Measurements from ENCODE around the gene TUBA1B.
A peak's percentile ranks its signal among the peaks of the same experiment; 100 is the strongest.
"Not testable (repeated sequence)": the region's sequence is repeated elsewhere in the genome, so short reads cannot be mapped to it uniquely, and the experiment has no call there.

Gene TUBA1B

GRCh38 chr12:49129332-49130150, 1.7 kb downstream of the TUBA1B start:
- peak overlapping the region; percentile 99 for H3K9ac ChIP-seq (ENCODE audit: low read depth in 1 of 2, low read length in 2 of 2)
- H3K36me3 ChIP-seq (ENCODE audit: control insufficient read depth in 1 of 2, insufficient read depth in 2 of 2, low read length in 2 of 2), result peaks cover 17 to 24% of the 10 kb centered on the region in 2 donors
- H3K9me3 ChIP-seq (ENCODE audit: control insufficient read depth in 1 of 2, low read length in 2 of 2), result no peaks in the 10 kb centered on the region
- no peaks in the 10 kb centered on the region for H3K27me3 ChIP-seq (ENCODE audit: control insufficient read depth in 1 of 2, insufficient read depth in 2 of 2, low read length in 2 of 2)
- H3K4me1 ChIP-seq (ENCODE audit: control insufficient read depth in 1 of 2, insufficient read depth in 2 of 2, low read length in 2 of 2), result peaks cover 15 to 22% of the 10 kb centered on the region in 2 donors
- H3K4me3 ChIP-seq (ENCODE audit: low read depth in 1 of 2, low read length in 2 of 2), result peak overlapping the region; percentile 78 to 97
- H3K27ac ChIP-seq (ENCODE audit: low read depth, low read length), result peak overlapping the region; percentile 99

GRCh38 chr12:49127971-49128370, 3.2 kb downstream of the TUBA1B start:
- not testable (repeated sequence) for H3K9me3 ChIP-seq (ENCODE audit: control insufficient read depth in 1 of 2, low read length in 2 of 2); H3K27me3 ChIP-seq (ENCODE audit: control insufficient read depth in 1 of 2, insufficient read depth in 2 of 2, low read length in 2 of 2); H3K27ac ChIP-seq (ENCODE audit: low read depth, low read length); H3K4me3 ChIP-seq (ENCODE audit: low read depth in 1 of 2, low read length in 2 of 2); H3K9ac ChIP-seq (ENCODE audit: low read depth in 1 of 2, low read length in 2 of 2)
- H3K36me3 ChIP-seq (ENCODE audit: control insufficient read depth in 1 of 2, insufficient read depth in 2 of 2, low read length in 2 of 2), result peaks cover 17 to 24% of the 10 kb centered on the region in 2 donors
- H3K4me1 ChIP-seq (ENCODE audit: control insufficient read depth in 1 of 2, insufficient read depth in 2 of 2, low read length in 2 of 2), result peaks cover 15 to 19% of the 10 kb centered on the region in 2 donors

GRCh38 chr12:49126852-49127763, 4.1 kb downstream of the TUBA1B start:
- no peak overlapping the region for H3K27ac ChIP-seq (ENCODE audit: low read depth, low read length)
- no peaks in the 10 kb centered on the region for H3K27me3 ChIP-seq (ENCODE audit: control insufficient read depth in 1 of 2, insufficient read depth in 2 of 2, low read length in 2 of 2)
- no peak overlapping the region for H3K4me3 ChIP-seq (ENCODE audit: low read depth in 1 of 2, low read length in 2 of 2)
- H3K9me3 ChIP-seq (ENCODE audit: control insufficient read depth in 1 of 2, low read length in 2 of 2), result no peaks in the 10 kb centered on the region
- H3K9ac ChIP-seq (ENCODE audit: low read depth in 1 of 2, low read length in 2 of 2), result no peak overlapping the region
- peaks cover 13 to 15% of the 10 kb centered on the region in 2 donors for H3K4me1 ChIP-seq (ENCODE audit: control insufficient read depth in 1 of 2, insufficient read depth in 2 of 2, low read length in 2 of 2)
- peaks cover 17 to 24% of the 10 kb centered on the region in 2 donors for H3K36me3 ChIP-seq (ENCODE audit: control insufficient read depth in 1 of 2, insufficient read depth in 2 of 2, low read length in 2 of 2)

GRCh38 chr12:49121047-49121696, 10.0 kb downstream of the TUBA1B start:
- no peak overlapping the region for H3K4me3 ChIP-seq (ENCODE audit: low read depth in 1 of 2, low read length in 2 of 2)
- H3K36me3 ChIP-seq (ENCODE audit: control insufficient read depth in 1 of 2, insufficient read depth in 2 of 2, low read length in 2 of 2), result no peaks in the 10 kb centered on the region
- no peaks in the 10 kb centered on the region for H3K9me3 ChIP-seq (ENCODE audit: control insufficient read depth in 1 of 2, low read length in 2 of 2)
- H3K9ac ChIP-seq (ENCODE audit: low read depth in 1 of 2, low read length in 2 of 2), result no peak overlapping the region
- no peaks in the 10 kb centered on the region for H3K27me3 ChIP-seq (ENCODE audit: control insufficient read depth in 1 of 2, insufficient read depth in 2 of 2, low read length in 2 of 2)
- H3K27ac ChIP-seq (ENCODE audit: low read depth, low read length), result no peak overlapping the region
- no peaks in the 10 kb centered on the region for H3K4me1 ChIP-seq (ENCODE audit: control insufficient read depth in 1 of 2, insufficient read depth in 2 of 2, low read length in 2 of 2)

- Histone ChIP-seq H3K9ac (ENCODE audit: low read depth in 1 of 2, low read length in 2 of 2) (peak overlapping the region in 1 of 2 donors; percentile 89), H3K4me3 (ENCODE audit: low read depth in 1 of 2, low read length in 2 of 2) (peak overlapping the region; percentile 80 to 85), H3K27ac (ENCODE audit: low read depth, low read length) (no peak overlapping the region), H3K4me1 (ENCODE audit: control insufficient read depth in 1 of 2, insufficient read depth in 2 of 2, low read length in 2 of 2) (peaks cover 17 to 23% of the 10 kb centered on the region in 2 donors), H3K9me3 (ENCODE audit: control insufficient read depth in 1 of 2, low read length in 2 of 2) (no peaks in the 10 kb centered on the region), H3K36me3 (ENCODE audit: control insufficient read depth in 1 of 2, insufficient read depth in 2 of 2, low read length in 2 of 2) (peaks cover 0 to 8% of the 10 kb centered on the region in 2 donors), H3K27me3 (ENCODE audit: control insufficient read depth in 1 of 2, insufficient read depth in 2 of 2, low read length in 2 of 2) (no peaks in the 10 kb centered on the region)
These were observed 20.0 kb downstream of the TUBA1B start for GRCh38 chr12:49111206-49111605.

GRCh38 chr12:49110464-49111155, 20.6 kb downstream of the TUBA1B start, which contains the start of gene LMBR1L:
Gene LMBR1L (minus strand): TSS chr12:49110847. CDS start chr12:49110555, 292 bp downstream.
- Histone ChIP-seq H3K27ac (ENCODE audit: low read depth, low read length) (peak within 1 kb of the TSS; percentile 96), H3K4me1 (ENCODE audit: control insufficient read depth in 1 of 2, insufficient read depth in 2 of 2, low read length in 2 of 2) (peaks cover 17 to 29% of the 10 kb centered on the region in 2 donors), H3K9ac (ENCODE audit: low read depth in 1 of 2, low read length in 2 of 2) (peak within 1 kb of the TSS; percentile 66 to 89), H3K9me3 (ENCODE audit: control insufficient read depth in 1 of 2, low read length in 2 of 2) (no peaks in the 10 kb centered on the region), H3K36me3 (ENCODE audit: control insufficient read depth in 1 of 2, insufficient read depth in 2 of 2, low read length in 2 of 2) (peaks cover 0 to 11% of the 10 kb centered on the region in 2 donors), H3K27me3 (ENCODE audit: control insufficient read depth in 1 of 2, insufficient read depth in 2 of 2, low read length in 2 of 2) (no peaks in the 10 kb centered on the region), H3K4me3 (ENCODE audit: low read depth in 1 of 2, low read length in 2 of 2) (peak within 1 kb of the TSS; percentile 80 to 85)

GRCh38 chr12:49109641-49110463, 21.3 kb downstream of the TUBA1B start:
- Histone ChIP-seq H3K36me3 (ENCODE audit: control insufficient read depth in 1 of 2, insufficient read depth in 2 of 2, low read length in 2 of 2) (peaks cover 0 to 19% of the 10 kb centered on the region in 2 donors), H3K27ac (ENCODE audit: low read depth, low read length) (peak overlapping the region; percentile 96), H3K4me3 (ENCODE audit: low read depth in 1 of 2, low read length in 2 of 2) (peak overlapping the region; percentile 80 to 85), H3K4me1 (ENCODE audit: control insufficient read depth in 1 of 2, insufficient read depth in 2 of 2, low read length in 2 of 2) (peaks cover 17 to 32% of the 10 kb centered on the region in 2 donors), H3K27me3 (ENCODE audit: control insufficient read depth in 1 of 2, insufficient read depth in 2 of 2, low read length in 2 of 2) (no peaks in the 10 kb centered on the region), H3K9me3 (ENCODE audit: control insufficient read depth in 1 of 2, low read length in 2 of 2) (no peaks in the 10 kb centered on the region), H3K9ac (ENCODE audit: low read depth in 1 of 2, low read length in 2 of 2) (peak overlapping the region; percentile 66 to 89)

GRCh38 chr12:49108958-49109404, 22.2 kb downstream of the TUBA1B start:
- Histone ChIP-seq H3K4me3 (ENCODE audit: low read depth in 1 of 2, low read length in 2 of 2) (peak overlapping the region; percentile 80 to 85), H3K36me3 (ENCODE audit: control insufficient read depth in 1 of 2, insufficient read depth in 2 of 2, low read length in 2 of 2) (peaks cover 2 to 28% of the 10 kb centered on the region in 2 donors), H3K9me3 (ENCODE audit: control insufficient read depth in 1 of 2, low read length in 2 of 2) (no peaks in the 10 kb centered on the region), H3K27me3 (ENCODE audit: control insufficient read depth in 1 of 2, insufficient read depth in 2 of 2, low read length in 2 of 2) (no peaks in the 10 kb centered on the region), H3K27ac (ENCODE audit: low read depth, low read length) (peak overlapping the region; percentile 16), H3K9ac (ENCODE audit: low read depth in 1 of 2, low read length in 2 of 2) (peak overlapping the region; percentile 66 to 89), H3K4me1 (ENCODE audit: control insufficient read depth in 1 of 2, insufficient read depth in 2 of 2, low read length in 2 of 2) (peaks cover 17 to 37% of the 10 kb centered on the region in 2 donors)
